T-helper 9 cell (primary cell): ENCODE data around the gene BICC1.

ENCODE experiments used
- DNase-seq: peaks from one replicate; pipeline ENCODE4 v3.0.0-alpha.2; 2020
- total RNA-seq, 2 donors: gene quantifications; one replicate each; lab custom pipeline; 2026; lab: John Stamatoyannopoulos, UW

Gene BICC1, protein sequence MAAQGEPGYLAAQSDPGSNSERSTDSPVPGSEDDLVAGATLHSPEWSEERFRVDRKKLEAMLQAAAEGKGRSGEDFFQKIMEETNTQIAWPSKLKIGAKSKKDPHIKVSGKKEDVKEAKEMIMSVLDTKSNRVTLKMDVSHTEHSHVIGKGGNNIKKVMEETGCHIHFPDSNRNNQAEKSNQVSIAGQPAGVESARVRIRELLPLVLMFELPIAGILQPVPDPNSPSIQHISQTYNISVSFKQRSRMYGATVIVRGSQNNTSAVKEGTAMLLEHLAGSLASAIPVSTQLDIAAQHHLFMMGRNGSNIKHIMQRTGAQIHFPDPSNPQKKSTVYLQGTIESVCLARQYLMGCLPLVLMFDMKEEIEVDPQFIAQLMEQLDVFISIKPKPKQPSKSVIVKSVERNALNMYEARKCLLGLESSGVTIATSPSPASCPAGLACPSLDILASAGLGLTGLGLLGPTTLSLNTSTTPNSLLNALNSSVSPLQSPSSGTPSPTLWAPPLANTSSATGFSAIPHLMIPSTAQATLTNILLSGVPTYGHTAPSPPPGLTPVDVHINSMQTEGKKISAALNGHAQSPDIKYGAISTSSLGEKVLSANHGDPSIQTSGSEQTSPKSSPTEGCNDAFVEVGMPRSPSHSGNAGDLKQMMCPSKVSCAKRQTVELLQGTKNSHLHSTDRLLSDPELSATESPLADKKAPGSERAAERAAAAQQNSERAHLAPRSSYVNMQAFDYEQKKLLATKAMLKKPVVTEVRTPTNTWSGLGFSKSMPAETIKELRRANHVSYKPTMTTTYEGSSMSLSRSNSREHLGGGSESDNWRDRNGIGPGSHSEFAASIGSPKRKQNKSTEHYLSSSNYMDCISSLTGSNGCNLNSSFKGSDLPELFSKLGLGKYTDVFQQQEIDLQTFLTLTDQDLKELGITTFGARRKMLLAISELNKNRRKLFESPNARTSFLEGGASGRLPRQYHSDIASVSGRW
- 0 to 0.07 reads per million in 2 donors for total RNA-seq

DNA sequence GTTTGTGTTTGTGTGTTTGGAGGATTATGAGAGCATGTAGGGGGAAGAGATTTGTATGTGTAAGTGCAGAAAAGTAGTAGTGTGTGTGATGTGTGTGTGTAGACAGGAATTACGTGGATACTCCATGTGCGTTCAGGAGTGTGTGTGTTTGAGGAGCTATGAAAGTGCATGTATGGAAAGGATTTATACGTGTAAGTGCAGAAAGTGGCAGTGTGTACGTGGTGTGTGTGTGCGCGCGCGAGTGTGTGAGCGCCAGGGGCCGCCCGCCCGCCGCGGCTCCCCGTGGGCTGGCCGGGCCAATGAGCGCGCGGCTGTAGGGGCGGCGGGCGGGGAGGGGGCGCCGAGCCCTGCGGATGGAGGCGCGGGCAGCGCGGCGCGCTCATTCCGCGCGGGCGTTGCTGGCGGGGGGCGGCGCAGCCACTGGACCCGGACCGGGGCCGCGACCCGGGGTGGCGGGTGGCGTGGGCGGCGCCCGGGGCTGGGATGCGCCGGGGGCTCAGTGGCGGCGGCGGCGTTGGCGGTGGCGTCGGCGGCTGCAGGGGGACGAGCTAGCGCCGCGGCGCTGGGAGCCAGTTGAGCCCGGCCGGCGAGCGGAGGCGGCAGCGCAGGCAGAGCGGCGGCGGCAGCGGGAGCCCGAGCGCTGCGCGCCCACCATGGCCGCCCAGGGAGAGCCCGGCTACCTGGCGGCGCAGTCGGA is at the start of gene BICC1:
Gene BICC1 (plus strand): TSS at position 382 of the 697 bp plus-strand sequence. CDS start 272 bp downstream, at position 654.
- no peak for DNase-seq

DNA sequence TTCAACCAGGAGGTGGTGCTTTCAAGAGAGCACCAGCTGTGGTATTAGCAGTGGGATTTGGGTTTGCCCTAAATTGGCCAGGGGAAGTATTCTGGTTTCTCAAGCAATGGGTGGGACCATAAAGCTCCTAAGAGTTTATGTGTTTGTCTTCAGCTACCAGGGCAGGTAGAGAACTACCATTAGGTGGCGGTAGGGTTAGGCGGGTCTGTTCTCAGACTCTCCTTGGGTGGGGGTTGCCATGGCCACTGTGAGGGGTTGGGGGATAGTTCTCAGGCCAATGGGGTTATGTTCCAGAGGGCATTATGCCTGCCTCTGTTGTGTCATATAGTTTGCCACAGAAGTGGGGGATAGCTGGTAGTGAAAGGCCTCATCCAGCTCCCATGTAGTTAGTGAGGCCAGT is 47.7 kb upstream of the BICC1 start:
- DNase-seq, result no peak

DNA sequence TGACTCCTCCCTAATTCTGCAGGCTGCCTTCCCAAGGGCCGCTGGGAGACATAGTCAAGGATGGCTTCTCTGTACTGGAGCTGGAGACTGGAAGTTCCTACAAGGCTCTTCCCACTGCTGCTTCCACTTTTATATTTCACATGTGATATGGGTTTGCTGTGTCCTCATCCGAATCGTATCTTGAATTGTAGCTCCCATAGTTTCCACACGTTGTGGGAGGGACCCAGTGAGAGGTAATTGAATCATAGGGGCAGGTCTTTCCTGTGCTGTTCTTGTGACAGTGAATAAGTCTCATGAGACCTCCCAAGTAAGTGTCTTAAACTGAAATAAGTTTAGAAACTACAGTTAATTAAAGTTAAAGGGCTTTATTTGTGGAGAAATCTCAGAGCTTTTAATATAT is 47.0 kb upstream of the BICC1 start:
- no peak for DNase-seq

DNA sequence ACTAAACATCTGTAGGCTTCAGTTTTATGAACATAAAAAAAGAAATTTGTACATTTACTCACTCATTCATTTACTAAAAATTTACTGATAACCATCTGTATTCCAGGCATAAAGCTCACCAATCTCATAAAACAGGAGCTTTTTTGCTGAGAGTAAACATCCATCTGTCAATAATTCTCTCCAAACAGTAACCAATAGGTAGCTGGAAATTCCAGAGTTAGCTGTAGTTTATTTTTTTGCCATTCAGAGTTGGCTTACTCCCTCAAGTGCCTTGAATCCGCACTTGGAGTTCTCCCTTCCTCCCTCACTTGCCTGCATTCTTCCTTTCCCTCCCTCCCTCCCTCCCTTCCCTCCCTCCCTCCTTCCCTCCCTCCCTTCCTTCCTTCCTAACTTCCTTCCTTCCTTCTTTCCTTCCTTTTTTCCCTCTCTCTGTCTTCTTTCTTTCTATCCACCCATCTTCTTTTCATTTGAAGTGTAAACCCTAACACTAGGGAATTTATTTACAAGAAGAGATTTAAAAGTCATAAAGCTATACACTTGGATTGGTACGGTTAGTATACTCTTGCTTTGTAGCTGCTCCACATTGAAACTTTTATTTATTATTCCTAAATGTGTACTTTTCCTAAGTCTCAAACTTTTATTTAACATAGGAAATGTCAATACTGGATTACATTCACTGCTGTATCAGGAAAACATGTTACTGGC is 44.6 kb upstream of the BICC1 start:
- DNase-seq, result no peak

DNA sequence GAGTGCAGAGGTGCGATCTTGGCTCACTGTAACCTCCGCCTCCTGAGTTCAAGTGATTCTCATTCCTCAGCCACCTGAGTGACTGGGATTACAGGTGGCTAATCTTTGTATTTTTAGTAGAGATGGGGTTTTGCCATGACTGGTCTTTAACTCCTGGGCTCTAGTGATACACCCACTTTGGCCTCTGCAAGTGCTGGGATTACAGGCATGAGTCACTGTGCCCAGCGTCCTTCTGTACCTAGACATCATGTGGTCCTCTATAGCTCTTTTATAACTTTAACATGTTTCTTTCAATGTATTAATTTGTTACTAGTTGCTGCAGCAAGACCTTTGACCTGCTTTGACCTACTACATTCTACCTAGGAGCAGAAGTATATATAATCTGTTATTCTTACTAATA is 38.7 kb upstream of the BICC1 start:
- DNase-seq, result no peak

DNA sequence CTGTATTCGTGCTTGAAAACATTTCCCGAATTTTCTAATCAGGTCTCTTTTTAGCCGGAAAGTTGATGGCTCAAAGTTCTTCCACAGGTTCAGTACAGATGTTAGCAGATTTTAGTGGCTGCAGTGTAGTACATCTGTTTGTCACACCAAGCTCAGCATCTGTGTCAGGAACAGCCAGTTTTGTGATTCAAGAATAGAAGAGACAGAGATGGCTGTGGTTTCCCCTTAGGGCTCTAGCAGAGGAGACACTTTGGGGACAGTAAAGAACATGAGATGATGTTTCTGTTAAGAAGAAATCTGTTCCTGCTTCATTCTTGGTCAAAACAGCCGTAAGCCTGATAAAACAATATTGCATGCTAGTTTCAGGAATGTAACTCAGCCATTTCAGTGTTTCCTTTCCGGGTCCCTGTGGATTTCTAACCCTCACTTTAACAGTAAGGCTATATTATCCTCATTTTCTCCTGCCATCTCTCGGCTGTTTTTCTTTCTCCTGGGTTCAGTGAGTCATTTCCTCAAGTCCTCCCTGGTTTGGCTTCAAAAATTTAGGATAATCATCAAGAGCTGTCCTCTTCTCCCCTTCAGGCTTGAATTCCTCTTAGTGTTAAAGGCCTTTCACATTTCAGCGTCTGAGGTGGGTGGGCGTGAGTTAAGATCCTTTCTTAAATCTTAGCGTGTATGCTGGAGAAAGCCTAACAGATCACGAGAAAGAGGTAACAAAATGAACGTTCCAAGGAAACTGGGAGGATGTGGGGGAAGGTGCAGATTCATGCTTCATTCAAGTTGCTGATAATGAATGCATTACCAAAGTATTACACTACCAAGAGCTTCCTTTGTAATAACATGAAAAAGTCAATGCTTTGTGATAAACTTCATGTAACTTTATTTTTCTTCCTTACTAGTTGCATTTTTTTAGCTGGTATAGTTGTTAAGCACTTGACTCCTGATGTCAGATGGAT is 37.1 kb upstream of the BICC1 start:
- DNase-seq, result no peak

DNA sequence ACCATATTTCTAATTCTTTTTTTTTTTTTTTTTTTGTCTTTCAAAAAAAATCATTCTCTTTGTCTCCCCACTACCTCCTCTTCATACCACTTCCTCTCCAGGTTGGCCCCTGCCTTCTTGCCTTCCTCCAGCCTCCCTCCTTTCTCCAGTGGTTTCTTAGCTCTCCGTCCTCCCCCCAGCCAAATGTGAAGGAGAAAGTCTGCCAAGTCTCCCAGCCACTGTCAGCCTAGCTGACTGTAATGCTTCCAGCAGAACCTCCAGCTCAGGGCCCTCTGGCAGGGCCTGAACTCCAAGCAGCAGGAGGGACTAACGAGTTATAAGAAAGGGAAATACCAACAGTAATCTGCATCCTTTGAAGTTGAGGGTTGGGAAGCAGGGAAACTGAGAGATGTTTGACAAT is 35.5 kb upstream of the BICC1 start:
- DNase-seq, result no peak

DNA sequence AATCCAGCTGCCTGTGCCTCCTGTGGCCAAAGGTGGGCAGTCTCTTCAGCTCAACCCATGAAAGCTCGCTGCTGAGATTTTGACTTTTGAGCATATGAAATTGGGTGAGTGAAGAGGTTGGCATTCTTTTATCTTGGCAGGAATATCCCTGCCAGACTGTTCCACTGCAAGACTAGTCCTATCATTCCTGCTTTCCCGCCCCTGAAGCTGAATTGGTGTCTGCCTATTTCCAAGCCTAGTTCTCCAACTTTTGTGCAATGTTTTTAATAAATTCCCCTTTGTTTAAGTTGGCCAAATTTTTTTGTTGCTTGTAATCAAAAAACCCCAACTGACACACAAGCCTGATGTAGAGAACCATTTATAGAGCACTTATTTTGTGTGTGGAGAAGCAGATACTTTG is 34.8 kb upstream of the BICC1 start:
- DNase-seq, result no peak

DNA sequence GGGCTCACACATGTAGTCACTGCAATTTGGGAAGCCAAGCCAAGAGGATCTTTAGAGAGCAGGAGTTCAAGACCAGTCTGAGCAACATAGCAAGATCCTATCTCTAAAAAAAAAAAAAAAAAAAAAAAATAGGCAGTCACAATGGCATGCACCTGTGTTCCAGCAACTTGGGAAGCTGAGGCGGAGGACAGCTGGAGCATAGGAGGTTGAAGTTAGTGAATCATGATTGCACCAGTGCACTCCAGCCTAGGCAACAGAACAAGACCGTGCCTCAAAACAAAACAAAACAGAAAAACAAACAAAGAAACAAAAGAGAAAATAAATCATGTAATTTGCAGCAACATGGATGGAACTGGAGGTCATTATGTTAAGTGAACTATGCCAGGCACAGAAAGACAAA is 33.6 kb upstream of the BICC1 start:
- no peak for DNase-seq

DNA sequence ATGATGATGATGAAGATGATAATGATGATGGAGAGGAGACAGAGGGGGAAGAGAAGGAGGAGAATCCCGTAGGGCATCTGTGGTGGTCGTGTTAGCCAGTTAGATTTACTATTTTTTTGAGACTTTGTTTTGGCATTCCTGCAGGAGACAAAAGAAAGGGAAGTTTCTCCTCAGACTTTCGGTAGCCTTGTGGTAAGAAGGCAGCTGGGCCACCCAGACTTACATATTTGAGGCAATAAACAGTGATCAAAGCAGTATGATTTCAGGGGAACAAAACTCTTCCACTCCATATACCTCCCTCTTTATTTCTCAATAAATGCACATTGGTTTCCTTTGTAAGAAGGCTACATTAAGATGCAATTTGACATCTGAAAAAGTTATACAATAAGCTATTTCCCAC is 32.4 kb upstream of the BICC1 start:
- no peak for DNase-seq

DNA sequence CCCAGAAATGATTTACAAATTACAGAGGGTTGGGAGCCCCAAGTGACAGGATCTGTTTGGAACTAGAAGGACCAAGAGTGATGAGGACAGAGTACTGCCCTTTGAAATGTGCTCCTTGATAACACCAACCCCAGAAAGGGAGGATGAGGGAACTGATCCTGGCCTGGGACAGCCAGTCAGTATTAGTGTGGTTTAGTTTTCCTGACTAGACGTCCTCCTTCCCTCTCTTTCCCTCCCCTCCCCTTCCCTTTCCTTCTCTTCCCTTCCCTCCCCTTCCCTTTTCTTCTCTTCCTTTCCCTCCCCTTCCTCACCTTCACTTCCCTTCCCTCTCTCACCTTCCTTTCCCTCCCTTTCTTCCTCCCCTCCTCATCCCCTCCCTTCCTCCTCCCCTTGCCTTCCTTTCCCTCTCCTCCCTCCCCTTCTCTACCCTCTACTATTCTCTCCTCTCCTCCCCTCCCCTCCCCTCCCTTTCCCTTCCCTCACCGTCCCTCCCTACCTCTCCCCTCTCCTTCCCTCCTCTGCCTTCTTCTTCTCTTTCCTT is 31.0 kb upstream of the BICC1 start:
- DNase-seq, result no peak

DNA sequence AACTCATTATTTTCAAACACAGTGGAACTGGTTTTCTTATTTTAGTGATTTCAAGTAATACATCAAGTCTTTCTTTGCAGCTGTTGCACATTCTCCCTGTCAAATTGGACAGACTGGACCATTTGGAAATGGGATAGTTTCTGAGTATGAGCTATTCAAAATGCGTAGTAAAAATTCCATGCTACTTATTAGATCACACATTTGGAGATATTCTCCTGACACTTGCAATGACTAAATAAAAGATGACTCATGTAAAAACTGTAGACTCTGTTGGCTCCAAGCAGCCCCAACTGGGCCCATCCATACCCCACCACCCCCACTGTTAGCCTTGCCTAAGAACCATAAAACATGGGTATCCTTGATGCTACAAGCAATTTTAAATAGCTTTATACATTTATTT is 25.9 kb upstream of the BICC1 start:
- DNase-seq, result no peak

DNA sequence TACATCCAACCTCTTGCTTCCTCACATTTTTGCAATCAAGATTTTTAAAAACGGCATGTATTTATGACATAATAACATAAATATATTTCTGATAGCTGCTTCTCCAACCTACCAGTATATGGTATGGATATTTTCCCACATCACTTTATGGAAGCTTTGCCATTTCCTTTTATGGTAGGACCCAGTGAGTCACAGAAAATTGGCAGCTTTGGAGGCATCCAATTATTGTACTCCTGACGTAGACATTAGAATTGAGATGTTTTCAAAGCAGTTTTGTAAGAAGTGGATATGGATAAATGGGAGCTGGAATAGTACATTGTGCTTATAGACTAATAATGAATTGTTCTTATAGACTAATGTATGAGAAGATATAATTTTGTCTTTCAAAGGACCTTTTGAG is 23.8 kb upstream of the BICC1 start:
- no peak for DNase-seq

DNA sequence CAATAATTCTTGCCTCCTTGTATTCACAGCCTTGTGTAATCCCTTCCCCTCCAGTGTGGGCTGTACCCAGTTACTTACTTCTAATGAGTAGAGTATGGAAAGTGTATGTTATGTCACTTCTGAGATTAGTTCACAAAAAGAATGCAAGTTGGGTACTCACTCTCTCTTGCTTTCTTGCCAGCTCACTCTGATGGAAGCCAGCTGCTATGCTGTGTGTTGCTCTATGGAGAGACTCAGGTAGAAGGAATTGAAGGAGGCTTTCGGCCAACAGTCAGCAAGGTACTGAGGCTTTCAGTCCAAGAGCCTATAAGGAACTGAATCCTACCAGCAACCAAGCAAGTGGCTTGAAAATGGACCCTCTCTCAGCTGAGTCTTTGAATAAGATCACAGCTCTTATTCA is 9.7 kb upstream of the BICC1 start:
- no peak for DNase-seq

DNA sequence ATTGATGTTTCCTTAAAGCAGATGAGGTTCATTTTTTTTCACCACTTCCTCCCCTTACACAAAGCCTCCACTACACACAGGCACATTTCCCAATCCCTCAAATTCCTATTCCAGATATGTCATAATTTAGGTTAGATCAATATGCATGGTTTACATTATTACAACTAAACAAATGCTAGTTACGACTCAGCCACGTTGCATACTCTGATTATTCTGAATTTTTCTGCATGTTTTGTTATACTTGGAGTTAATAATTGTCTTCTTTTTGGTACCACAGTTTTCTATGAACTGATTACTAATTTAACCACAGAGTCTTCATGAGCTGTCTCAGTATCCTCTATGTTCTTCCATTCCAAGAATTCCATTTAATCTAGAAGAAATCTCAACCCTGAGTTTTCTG is 4.4 kb upstream of the BICC1 start:
- DNase-seq, result no peak

DNA sequence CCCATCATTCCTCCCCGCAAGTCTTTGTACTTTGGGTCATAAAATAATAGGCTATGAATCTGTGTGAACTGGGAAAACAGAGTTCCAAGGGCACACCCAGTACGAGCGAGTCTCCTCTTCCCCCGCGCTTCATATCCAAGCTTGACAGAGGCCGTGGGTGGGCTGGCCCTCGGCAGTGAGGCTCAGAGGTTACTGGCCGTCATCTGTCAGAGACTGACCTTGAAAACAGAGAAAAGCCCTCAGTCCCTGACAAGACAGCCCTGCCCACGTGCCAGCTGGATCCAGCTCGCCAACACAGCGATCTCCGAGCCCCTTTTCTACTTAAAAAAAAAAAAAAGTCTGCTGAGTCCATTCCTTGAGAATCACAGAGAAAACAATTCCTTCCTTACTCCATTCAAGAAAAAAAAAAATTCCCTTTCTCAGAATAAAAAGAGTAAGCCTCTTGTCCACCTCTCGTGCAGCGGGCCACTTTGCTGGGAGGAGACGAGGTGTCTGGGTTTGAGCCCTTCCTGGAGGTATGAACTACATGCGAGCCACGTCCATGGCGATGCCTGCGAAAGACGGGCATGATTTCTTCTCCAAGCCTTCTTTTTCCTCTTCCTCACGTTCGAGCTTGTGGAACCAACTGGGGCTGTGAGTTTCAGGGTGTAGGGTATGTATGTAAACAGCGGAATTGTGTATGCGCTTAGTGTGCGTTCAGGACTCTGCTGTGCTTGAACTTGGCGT is 744 bp upstream of the BICC1 start:
- DNase-seq, result no peak

DNA sequence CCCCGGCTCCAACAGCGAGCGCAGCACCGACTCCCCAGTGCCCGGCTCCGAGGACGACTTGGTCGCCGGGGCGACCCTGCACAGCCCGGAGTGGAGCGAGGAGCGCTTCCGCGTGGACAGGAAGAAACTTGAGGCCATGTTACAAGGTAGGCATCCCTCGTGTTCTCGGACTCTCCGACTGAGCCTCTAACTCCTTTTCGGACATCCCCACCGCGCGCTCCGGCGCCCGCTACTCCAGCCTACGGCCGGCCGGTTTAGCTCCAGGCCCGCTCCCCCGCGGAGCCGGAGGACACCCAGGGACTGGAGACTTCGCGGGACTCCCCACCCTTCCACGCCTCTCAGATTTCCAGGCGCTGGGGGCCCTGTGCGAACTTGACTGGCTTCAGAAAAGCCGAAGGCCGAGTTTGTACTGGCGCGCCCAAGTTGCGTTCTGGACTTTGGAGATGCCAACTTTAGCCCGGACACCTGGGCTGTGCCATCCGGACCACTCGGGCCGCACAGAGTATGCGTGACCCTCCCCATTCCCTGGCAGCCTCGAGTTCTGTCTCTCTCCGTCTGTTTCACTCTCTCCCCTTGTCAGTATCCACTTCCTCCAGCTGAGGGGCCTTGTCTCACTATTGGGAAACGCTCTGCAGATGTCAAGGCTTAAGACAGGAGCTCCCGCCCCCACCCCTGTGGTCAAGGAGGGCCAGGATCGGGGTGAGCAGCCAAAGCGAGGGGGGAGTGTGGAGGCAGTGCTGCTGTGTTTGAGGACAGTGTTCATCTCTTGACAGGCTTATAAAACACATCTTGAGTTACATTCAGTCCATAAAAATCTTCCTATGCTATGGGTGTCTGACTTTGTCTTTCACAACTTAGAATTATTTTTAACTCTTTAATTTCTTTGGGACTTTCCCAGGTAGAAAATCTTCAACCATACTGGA is 777 bp downstream of the BICC1 start:
- no peak for DNase-seq

DNA sequence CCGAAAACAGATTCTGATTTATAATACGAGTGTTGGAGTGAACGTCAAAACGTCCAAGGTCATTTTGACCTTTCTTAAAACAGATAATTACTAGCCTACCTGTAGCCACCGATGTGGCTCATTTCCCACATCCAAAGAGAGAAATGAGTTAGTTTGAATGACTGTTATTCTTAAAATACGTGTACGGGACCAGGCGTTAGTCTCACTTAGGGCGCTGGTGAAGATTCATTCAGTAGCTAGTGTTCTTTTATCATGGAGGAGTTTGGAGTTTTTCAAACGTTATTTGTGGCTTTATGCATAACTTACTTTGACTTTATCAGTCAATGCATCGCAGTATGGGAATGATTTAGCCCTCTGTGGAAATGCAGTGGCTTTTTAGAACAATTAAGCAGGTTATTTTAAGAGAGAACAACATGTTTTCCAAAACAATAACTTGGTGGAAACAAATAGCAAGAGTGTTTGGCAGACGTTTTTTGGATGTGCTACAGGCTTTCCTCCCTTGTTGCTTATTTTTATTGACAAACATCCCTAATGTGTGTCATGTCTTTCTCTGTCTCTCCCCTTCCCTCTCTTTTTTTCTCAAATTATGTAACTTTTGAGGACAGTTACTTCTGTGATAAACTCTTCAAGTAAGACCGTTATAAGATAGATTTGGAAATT is 1.6 kb downstream of the BICC1 start:
- DNase-seq, result no peak
